CD4-positive, alpha-beta T cell treated with Interferon gamma for 1 hour (primary cell): ENCODE results near the gene STAG1.
"Not testable (repeated sequence)": the region's sequence is repeated elsewhere in the genome, so short reads cannot be mapped to it uniquely, and the experiment has no call there.

ENCODE experiments used
- DNase-seq: peaks from one replicate; pipeline ENCODE4 v3.0.0-alpha.2; 2020

Gene STAG1

GRCh38 chr3:136741063-136741462, 11.1 kb downstream of the STAG1 start:
- no peak for DNase-seq

DNA sequence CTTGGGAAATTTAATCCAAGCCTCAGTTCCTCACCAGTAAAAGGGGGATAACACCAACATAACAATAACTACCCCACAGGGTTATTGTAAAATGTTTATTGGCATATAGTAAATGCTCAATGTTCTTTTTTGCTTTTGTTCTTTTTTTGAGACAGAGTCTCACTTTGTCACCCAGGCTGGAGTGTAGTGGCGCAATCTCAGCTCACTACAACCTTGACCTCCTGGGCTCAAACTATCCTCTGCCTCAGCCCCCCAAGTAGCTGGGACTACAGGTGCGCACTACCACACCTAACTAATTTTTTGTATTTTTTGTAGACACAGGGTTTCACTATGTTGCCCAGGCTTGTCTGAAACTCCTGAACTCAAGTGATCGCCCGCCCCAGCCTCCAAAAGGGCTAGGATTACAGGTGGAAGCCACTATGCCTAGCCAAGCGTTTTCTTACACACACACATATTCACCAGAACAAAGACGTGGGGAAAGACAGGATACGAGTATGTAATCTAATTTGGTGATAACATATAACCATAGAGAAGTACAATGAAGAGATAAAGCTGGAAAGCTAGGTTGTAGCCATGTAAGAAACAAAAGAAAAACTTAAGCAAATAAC, 11.7 kb downstream of the STAG1 start:
- no peak for DNase-seq

- DNase-seq, result not testable (repeated sequence)
These were observed 15.2 kb downstream of the STAG1 start for GRCh38 chr3:136736950-136737349.

DNA sequence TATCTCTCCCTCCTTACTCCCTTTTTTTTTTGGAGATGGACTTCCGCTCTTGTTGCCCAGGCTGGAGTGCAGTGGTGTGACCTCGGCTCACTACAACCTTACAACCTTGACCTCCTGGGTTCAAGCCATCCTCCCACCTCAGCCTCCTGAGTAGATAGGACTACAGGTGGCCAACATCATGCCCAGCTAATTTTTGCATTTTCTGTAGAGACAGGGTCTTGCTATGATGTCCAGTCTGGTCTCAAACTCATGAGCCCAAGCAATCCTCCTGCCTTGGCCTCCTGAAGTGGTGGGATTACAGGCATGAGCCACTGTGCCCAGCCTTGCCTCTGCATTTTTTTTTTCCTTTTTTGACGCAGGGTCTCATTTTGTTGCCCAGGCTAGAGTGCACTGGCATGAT, 17.1 kb downstream of the STAG1 start:
- no peak for DNase-seq

DNA sequence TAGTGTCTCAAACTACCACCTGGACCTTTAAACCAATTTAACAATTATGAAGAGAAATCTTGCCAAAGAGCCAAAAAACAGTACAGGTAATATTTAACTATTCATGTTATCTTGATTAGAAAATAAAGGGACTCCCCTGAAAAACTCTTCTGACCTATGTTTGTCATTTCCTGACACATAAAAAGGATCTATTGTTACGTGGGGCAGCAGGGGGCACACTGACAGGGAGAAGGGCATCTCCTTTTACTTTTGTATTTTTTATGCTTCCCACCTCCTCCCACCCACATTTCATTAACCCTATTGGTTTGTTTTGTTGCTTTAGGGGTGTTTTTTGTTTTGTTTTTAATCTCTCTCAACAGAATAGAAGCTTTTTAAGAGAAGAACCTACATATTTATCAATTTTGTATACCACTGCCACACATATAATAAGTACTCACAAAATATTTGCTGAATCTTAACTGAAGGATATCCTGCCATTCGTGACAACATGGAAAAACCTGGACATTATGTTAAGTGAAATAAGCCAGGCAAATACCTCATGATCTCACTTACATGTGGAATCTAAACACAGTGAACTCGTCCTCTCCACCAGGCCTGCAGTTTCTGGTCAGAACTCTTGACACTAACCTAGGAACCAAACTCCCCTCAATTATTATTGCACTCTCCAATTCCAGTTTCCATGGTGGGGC, 17.7 kb downstream of the STAG1 start:
- DNase-seq, result no peak

DNA sequence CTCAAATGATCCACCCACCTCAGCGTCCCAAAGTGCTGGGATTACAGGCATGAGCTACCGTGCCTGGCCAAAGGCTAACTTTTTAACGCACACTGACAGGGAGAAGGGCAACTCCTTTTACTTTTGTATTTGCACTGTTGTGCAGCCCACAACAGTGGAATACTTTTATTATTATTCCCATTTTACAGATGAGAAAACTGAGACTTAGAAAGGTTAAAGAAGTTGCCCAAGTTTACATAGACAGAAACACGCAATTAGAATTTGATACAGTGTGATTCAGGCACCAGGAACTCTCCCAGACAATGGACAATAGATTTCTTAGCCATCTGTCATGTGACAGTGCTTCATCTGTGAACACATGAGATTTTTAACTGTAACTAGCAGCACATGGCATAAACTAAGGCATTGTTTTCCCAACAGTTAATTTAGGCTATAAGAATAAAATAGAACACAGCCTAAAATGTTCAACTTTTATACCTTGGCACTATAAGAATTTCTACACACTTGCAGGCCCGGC, 18.8 kb downstream of the STAG1 start:
- DNase-seq, result no peak

- no peak for DNase-seq
These were observed 20.8 kb downstream of the STAG1 start for GRCh38 chr3:136731274-136731884.

DNA sequence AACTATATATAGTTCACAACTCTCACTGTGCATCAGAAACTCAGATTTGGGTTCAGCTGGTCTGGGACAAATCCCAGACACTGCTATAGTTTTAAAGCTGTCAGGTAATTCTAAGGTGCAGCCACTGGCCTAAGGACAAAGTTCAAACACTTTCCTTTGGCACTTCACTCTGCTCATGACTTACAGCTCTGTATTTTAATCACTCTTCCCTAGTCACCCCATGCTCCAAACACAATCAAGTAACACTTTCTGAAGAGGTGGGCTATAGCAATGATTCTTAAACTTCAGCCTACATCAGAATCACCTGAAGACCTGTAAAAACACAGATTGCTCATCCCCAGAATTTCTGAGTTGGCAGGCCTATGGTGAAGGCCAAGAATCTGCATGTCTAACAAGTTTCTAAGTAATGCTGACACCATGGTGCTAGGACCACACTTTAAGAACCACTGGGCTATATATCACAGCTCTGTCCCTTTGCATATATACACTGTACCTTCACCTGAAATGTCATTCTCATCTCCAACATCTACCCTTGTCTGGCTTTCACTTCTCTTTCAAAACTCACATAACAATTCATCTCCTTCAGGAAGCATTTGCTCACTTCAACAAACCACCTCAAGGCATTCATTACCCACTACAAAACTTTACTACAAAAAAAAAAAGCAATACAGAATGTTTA, 21.4 kb downstream of the STAG1 start:
- DNase-seq, result no peak

- DNase-seq, result no peak
These were observed 23.3 kb downstream of the STAG1 start for GRCh38 chr3:136728918-136729317.

GRCh38 chr3:136728473-136728872, 23.7 kb downstream of the STAG1 start:
- DNase-seq, result no peak

DNA sequence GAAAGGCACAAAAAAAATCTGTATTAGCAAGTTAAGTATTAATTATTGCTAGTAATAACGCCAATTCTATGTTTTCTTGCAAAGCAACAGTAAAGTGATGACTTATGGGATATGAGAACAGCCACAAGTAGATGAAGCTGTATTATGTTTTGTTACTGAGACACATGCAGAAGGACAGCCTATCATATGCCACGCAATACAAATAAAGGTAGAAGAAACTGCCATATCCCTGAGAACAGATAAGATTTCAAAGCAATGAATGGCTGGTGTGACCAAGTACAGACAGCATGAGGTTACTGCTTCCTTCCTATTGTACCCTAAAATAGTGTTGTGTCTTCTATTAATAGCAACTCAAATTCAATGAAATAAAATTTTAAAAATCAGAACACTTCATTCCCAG, 26.7 kb downstream of the STAG1 start:
- DNase-seq, result no peak

GRCh38 chr3:136722916-136723315, 29.3 kb downstream of the STAG1 start:
- not testable (repeated sequence) for DNase-seq

DNA sequence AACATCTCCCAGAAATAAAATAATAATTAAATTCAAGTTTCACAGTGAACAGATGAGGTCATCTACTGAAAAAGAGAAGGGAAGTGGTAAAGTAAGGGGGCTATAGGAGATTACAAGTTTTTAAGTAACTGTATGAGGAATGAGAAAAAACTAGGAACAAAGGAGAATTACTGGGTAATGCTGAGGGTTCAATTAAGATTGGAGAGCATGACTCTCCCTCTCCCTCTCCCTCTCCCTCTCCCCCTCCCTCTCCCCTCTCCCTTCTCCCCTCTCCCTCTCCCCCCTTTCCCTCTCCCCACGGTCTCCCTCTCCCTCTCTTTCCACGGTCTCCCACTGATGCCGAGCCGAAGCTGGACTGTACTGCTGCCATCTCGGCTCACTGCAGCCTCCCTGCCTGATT, 29.8 kb downstream of the STAG1 start:
- DNase-seq, result not testable (repeated sequence)

DNA sequence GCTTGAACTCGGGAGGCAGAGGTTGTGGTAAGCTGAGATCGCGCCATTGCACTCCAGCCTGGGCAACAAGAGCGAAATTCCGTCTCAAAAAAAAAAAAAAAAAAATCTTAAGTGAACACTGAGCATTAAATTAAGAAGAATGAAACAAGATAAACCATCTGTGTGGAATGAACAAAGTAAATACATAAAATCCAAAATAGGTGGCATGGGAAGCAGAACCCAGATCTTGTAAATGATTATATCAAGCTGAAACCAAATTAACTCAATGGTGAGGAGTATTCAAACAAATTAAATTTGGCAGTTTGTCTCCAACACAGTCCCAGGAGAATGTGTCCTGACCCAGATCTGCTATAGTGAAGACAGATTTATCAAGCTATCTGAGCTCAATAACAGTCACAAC, 32.1 kb downstream of the STAG1 start:
- DNase-seq, result no peak

GRCh38 chr3:136716629-136717028, 35.5 kb downstream of the STAG1 start:
- DNase-seq, result no peak

DNA sequence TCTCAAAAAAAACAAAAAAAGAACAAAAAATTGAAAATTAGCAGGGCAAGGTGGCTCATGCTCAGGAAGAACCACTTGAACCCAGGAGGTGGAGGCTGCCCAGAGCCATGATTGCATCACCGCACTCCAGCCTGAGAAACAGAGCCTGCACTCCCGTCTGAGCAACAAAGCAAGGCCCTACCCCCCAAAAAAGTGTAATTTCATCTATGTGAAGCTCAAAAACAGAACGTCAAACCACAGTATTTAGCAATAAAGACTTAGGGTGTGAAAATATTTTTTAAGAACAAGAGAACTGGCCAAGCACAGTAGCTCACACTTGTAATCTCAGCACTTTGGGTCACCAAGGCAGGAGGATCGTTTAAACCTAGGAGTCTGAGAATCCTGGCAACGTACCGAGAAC, 38.2 kb downstream of the STAG1 start:
- DNase-seq, result peak; percentile 41

GRCh38 chr3:136712941-136713340, 39.2 kb downstream of the STAG1 start:
- DNase-seq, result no peak

DNA sequence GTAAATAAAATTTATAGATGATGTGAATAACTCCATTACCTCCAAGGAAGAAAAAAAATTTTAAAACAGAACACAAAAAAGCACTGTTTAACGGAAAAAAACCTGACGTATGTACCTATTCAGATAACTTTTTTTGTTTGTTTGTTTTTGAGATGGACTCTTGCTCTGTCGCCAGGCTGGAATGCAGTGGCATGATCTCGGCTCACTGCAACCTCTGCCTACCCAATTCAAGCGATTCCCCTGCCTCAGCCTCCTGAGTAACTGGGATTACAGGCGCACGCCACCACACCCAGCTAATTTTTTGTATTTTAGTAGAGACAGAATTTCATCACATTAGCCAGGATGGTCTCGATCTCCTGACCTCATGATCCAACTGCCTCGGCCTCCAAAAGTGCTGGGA, 40.3 kb downstream of the STAG1 start:
- not testable (repeated sequence) for DNase-seq

DNA sequence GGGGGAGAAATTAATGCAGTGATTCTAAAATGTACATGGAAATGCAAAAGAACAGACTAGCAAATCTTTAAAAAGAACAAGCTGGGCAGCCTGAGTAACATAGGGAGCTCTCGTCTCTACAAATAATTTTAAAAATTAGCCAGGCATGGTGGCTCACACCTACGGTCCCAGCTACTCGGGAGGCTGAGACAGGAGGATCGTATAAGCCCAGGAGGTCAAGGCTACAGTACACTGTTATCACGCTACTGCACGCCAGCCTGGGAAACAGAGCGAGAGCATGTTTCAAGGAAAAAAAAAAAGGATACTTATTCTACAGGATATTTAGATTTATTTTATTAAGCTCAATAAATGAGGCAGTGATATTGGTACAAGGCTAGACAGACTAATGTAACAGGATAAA, 40.9 kb downstream of the STAG1 start:
- no peak for DNase-seq

DNA sequence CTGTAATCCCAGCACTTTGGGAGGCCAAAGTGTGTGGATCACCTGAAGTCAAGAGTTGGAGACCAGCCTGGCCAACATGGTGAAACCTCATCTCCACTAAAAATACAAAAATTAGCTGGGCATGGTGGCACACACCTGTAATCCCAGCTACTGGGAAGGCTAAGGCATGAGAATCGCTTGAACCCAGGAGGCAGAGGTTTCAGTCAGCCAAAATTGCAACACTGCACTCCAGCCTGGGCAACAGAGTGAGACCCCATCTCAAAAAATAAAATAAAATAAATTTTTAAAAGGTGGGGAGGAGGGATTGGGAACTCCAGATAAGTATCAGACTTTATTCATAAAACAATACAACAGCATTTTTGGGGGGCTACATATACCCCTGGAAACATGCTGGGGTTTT, 42.4 kb downstream of the STAG1 start:
- DNase-seq, result not testable (repeated sequence)

- DNase-seq, result no peak
These were observed 43.7 kb downstream of the STAG1 start for GRCh38 chr3:136708333-136708985.

- no peak for DNase-seq
These were observed 48.7 kb downstream of the STAG1 start for GRCh38 chr3:136703429-136703828.

GRCh38 chr3:136699271-136699828, 52.8 kb downstream of the STAG1 start:
- no peak for DNase-seq
